Islet of Langerhans (tissue), 1 donor: ENCODE measurements around the gene WFDC5.
"Not testable (repeated sequence)": the region's sequence is repeated elsewhere in the genome, so short reads cannot be mapped to it uniquely, and the experiment has no call there.

ENCODE experiments used
- FAIRE-seq: peaks from one replicate; lab custom pipeline; 2011; peaks lifted over from hg19 to GRCh38; lab: Jason Lieb, UNC

WFDC5 gene, protein sequence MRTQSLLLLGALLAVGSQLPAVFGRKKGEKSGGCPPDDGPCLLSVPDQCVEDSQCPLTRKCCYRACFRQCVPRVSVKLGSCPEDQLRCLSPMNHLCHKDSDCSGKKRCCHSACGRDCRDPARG

DNA sequence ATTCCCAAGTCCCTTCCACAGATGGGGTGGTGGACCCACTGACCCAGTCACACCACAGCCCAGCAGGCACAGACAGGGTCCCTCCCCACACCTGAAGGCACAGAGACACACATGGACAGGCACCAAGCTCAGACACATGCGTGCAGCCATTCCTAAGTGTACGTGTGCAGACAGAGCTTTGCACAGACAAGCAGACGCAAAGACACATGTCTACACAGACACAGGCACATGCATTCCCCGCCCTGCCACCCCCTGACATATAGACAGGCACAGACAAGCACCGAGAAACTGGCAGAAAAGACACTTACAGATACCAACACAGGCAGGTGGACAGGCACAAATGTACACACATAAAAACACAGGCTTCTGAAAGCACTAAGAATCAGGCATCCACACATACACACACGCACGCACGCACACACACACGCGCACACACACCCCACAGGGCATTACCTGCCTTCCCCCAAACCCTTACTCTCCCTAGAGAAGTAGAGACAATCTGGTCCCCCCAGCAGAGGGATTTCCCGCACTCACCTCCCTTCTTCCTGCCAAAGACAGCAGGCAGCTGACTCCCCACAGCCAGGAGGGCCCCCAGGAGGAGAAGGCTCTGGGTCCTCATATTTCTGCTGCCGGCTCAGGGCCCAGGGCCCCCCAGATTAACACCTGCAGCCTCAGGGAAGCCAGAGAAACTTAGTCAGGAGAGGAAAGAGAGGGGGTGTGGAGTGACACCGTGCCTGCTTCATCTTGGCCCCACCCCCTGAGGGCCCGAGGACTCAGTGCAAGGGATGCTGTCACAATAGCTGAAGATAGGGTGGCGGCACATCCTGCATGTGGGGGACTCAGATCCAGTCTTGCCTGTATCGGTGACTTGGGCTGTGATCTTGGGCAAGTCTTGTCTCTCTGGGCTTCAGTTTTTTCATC, at the start of gene WFDC5:
WFDC5 (minus strand) TSS at position 710 of the 921 bp plus-strand sequence; CDS start at position 619, 91 bp downstream.
- FAIRE-seq, result no peak

DNA sequence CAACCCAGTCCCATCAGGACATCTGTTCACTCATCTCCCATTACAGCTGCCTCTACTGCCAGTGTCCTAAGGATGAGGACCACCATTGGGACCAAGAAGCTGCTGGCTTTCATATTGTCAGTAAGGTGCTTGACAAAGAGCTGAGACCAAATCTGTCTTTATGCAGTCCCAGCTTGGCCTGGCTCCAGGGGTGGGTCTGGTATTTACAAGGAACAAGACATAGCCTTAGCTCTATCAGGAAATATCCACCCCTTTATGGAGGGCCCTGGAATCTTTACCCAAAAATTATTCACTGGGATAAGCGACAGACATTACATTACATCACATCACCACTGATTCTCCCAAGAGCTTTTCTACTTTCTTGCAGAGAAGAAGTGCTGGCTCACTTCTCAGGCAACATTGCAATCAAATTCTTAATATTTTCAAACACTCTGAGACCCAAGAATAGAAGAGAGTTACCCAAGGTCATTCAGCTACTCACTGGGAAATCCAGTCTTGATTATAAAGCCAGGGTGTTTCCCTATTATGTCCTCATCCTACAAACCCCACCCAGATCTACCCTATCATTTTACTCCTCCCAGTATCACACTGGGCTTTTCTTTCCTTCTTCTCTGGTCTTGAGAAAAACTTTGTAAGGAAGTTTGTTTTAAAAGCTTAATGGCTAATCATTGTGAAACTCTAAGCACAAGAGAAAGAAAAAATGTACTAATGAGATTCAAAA, 48.3 kb upstream of the WFDC5 start:
- no peak for FAIRE-seq

- FAIRE-seq, result no peak
These were observed 43.0 kb upstream of the WFDC5 start for GRCh38 chr20:45157962-45158361.

DNA sequence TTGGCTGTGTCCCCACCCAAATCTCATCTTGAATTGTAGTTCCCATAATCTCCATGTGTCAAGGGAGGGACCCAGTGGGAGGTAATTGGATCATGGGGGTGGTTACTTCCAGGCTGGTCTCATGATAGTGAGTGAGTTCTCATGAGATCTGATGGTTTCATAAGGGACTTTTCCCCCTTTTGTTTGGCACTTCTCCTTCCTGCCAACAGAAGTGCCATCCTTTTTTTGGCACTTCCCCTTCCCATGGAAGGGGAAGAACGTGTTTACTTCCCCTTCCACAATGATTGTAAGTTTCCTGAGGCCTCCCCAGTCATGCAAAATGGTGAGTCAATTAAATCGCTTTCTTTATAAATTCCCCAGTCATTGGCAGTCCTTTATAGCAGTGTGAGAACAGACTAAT, 41.7 kb upstream of the WFDC5 start:
- FAIRE-seq, result no peak

DNA sequence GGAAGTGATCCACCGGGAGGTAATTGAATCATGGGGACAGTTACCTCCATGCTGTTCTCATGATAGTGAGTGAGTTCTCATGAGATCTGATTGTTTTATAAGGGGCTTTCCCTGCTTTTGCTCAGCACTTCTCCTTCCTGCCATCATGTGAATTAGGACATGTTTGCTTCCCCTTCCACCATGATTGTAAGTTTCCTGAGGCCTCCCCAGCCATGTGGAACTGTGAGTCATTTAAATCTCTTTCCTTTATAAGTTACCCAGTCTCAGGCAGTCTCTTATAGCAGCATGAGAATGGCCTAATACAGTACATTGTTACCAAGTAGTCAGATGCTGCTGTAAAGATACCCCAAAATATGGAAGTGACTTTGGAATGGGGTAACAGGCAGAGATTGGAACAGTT, 39.8 kb upstream of the WFDC5 start:
- not testable (repeated sequence) for FAIRE-seq

- no peak for FAIRE-seq
These were observed 39.2 kb upstream of the WFDC5 start for GRCh38 chr20:45154183-45154582.

DNA sequence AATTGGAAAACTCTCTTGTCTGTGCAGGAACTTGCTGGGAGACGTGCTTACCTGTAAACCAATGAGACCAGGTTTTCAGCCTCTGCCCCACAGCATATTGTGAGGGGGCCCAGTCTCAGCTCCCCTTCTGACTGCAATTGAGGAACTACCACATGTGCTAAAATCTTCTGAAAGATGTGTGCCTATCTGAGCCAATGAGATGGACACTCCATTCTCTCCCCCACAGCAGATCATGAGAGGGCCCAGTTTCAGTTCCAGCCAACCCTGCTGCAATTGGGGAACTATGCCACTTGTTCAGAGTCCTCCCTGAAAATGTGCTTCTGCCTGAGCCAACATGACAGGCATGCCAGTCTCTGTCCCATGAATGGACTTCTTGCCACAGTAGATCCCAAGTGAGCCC, 38.8 kb upstream of the WFDC5 start:
- no peak for FAIRE-seq

- FAIRE-seq, result no peak
These were observed 38.2 kb upstream of the WFDC5 start for GRCh38 chr20:45153147-45153546.

DNA sequence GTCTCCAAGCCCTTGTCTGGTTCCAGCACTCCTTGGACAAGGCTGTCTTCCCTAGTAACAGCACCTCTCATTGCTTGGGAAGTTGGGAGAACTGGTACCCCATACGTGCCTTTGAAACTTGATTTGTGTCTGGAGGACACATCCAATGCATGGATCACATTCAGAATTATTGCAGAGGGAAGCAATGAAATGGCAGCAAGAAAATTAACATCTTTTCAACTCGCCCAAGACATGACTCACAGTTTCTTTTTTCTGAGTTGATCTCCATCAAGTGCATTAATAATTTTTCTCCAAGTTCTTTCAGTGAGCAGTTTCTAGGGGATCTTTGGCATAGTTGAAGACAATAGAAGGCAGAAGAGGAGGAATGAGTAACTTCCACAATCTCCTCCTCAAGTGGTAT, 37.4 kb upstream of the WFDC5 start:
- FAIRE-seq, result no peak

GRCh38 chr20:45149062-45149461, 34.1 kb upstream of the WFDC5 start:
- FAIRE-seq, result no peak

DNA sequence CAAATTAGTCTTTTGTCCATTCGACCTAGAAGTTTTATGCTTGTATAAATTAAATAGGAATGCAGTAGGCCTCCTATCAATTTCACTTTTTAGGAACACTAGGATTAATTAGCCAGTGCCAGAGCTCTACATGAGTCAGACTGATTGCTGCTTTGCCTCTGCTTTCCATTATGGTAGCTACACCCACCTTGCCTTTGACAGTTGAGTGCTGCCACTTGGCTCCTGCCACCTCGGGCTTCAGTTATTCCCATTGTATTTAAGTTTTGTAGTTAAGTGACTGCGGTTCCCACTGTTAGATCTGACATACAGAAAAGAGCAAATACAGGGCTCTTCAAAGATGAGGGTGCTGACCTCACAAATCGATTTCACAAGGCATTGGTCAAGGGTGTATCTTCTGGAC, 25.9 kb upstream of the WFDC5 start:
- FAIRE-seq, result no peak

- FAIRE-seq, result not testable (repeated sequence)
These were observed 24.9 kb upstream of the WFDC5 start for GRCh38 chr20:45139733-45140375.

DNA sequence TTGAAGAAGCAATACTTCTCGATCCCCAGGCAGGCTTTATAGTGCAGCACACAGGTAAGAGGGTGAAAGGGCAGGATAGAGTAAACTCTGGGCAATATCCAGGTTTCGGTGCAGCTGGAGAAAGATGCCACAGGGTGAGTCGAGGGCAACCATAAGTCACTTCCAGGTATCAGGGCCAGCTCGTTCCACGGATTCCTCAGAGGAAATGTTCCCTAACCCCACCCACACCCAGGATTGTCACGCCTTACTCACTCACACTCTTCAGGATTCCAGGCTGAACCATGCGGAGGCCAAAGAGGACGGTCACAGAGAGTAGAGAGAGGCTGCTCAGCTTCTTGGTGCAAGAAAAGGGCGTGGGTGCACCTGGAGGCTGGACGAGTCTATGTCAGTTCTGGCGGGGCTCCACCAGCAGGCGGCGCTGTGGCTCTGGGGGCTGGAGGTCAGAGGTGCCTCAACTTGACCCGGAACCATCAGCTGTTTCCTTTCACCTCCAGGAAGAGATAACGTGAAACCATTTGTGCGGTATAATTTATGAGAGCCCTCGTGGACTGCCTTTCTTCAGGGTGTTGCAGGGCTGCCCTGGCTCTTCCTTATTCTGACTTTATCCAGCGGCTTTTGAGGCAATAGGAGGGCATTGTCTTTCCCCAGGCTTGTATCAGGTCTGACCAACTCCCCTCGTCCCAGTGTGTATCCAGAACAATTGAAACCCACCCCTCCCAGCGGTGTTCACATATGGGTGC, 23.8 kb upstream of the WFDC5 start:
- no peak for FAIRE-seq

GRCh38 chr20:45136911-45137310, 21.9 kb upstream of the WFDC5 start:
- no peak for FAIRE-seq

GRCh38 chr20:45128099-45128498, 13.1 kb upstream of the WFDC5 start:
- no peak for FAIRE-seq

DNA sequence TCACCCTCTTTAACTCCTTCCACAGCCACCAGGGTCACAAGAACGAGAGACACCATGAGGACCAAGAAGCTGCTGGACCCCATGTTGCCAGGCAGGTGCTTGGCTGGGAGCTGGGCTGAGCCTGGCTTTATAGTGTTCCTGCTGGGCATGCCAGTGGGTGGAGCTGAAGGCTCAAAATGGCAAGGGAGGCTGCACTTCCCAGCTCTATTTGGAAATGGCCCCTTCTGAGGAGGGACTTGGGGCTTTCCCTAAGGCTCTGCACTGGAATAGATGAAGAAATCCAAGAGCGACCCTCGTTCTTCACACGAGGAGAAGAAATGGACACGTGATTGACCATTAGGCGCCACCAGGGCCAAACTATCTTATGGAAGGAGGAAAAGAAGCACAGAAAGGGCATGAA, 9.4 kb upstream of the WFDC5 start, which contains the start of gene WFDC12:
WFDC12 (minus strand) TSS at position 101 of the 400 bp plus-strand sequence; CDS start at position 83, 18 bp downstream.
- FAIRE-seq, result no peak

DNA sequence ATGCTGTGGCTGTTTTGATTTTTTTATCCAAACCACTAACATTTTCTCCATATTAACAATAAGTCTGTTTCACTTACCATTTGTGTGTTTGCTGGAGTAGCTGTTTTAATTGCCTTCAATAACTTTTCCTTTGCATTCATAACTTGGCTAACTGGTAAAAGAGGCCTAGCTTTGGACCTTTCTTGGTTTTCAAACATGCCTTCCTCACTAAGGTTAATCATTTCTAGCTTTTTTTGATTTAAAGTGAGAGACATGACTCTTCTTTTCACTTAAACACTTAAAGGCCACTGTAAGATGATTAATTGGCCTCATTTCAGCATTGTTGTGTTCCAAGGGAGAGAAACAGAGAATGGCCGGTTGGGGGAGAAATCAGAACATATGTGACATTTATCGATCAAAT, 6.4 kb upstream of the WFDC5 start:
- FAIRE-seq, result no peak

DNA sequence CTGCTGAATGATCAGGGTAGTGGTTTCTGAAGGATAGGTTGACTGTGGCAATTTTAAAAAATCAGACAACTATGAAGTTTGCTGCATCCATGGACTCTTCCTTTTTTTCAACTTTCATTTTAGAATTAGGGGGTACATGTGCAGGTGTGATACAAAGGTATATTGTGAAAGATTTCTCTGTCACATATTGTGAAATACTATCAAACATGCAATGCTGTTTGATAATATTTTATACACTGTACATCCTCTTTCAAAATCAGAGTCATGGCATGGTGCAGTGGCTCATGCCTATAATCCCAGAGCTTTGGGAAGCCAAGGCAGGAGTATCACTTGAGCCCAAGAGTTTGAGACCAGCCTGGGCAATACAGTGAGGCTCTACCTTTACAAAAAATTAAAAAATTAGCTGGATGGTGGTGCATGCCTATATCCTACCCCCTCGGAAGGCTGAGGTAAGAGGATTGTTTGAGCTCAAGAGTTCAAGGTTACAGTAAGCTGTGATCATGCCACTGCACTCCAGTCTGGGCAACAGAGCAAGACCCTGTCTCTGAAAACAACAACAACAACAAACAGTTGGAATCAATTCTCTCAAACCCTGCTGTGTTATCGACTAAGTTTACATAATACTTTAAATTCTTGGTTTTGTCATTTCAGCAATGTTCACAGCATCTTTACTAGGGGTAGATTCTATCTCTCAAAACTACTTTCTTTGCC, 4.7 kb upstream of the WFDC5 start:
- no peak for FAIRE-seq

DNA sequence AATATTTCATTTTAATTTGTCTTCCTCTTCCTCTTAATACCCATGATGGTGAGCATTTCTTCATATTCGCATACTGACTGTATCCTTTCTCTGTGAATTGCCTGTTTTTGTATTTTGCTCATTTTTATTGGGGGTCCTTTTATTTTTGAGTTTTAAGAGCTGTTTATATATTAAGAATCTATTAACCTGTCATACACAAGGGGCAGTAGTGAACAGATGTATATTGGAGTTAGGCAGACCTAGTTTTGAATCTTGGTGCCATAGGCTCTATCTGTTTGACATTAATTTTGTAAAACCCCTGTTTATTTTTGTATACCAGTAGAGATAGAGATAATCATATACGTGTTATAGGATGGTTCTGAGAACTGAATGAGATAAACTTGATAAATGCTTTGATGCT, 3.1 kb upstream of the WFDC5 start:
- FAIRE-seq, result no peak

GRCh38 chr20:45117581-45117980, 2.6 kb upstream of the WFDC5 start:
- FAIRE-seq, result no peak

DNA sequence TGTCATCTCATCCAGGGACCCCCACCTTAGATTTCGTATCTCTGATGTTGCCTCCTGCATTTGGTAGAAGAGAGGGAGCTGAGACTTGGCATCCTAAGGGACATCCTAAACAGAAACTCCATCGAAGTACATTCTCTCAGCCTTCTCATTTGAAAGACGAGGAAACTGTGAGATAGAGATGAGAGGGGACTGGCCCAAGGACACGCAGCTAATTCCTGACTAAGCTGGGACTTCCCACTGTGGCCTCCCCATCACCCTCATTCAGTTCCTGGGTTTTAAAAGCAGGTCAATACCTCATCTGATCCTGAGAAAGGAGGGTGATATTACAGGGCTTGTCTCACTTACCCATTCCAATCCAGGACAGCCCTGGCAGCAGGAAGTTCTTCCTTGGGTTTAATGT, 855 bp upstream of the WFDC5 start:
- FAIRE-seq, result no peak
